ENCODE data around the gene WNK2. TPM values are rescaled to one million over a fixed set of nuclear protein-coding genes. Genes with fewer than 3 reads are reported as not detected.

The WNK2 gene
- total RNA-seq, 1 donor from 2014 or later: 9.7 TPM

- no peak for DNase-seq (ENCODE audit: low read depth)
- H3K27me3 ChIP-seq (ENCODE audit: control insufficient read depth, insufficient read depth, low read length): no peaks in the 10 kb centered on the region
Observed at GRCh38 chr9:93267091-93267541, 83.2 kb downstream of the WNK2 start.

GRCh38 chr9:93267681-93268505 is 84.0 kb downstream of the WNK2 start:
- no peak for TF ChIP-seq CTCF (IDR thresholded peaks at IDR 0.05; ENCODE audit: insufficient read depth, low read length, poor library complexity, severe bottlenecking)
- H3K36me3 ChIP-seq (ENCODE audit: control insufficient read depth, insufficient read depth, low read length): no peaks in the 10 kb centered on the region
- no peaks in the 10 kb centered on the region for H3K27me3 ChIP-seq (ENCODE audit: control insufficient read depth, insufficient read depth, low read length)
- H3K4me3 ChIP-seq (ENCODE audit: low read depth, low read length): no peak overlapping the region
- DNase-seq (ENCODE audit: low read depth): no peak

More at GRCh38 chr9:93267091-93267541, 83.2 kb downstream of the WNK2 start:
- H3K4me3 ChIP-seq (ENCODE audit: low read depth, low read length): no peak overlapping the region
- no peaks in the 10 kb centered on the region for H3K36me3 ChIP-seq (ENCODE audit: control insufficient read depth, insufficient read depth, low read length)
- TF ChIP-seq CTCF (IDR thresholded peaks at IDR 0.05; ENCODE audit: insufficient read depth, low read length, poor library complexity, severe bottlenecking): no peak

- H3K36me3 ChIP-seq (ENCODE audit: control insufficient read depth, insufficient read depth, low read length): no peaks in the 10 kb centered on the region
- H3K4me3 ChIP-seq (ENCODE audit: low read depth, low read length): no peak overlapping the region
- no peak for TF ChIP-seq CTCF (IDR thresholded peaks at IDR 0.05; ENCODE audit: insufficient read depth, low read length, poor library complexity, severe bottlenecking)
- no peak for DNase-seq (ENCODE audit: low read depth)
- no peaks in the 10 kb centered on the region for H3K27me3 ChIP-seq (ENCODE audit: control insufficient read depth, insufficient read depth, low read length)
Observed at GRCh38 chr9:93268551-93269314, 84.8 kb downstream of the WNK2 start.

- no peak for TF ChIP-seq CTCF (IDR thresholded peaks at IDR 0.05; ENCODE audit: insufficient read depth, low read length, poor library complexity, severe bottlenecking)
- Histone ChIP-seq H3K36me3 (ENCODE audit: control insufficient read depth, insufficient read depth, low read length) (no peaks in the 10 kb centered on the region), H3K27me3 (ENCODE audit: control insufficient read depth, insufficient read depth, low read length) (no peaks in the 10 kb centered on the region), H3K4me3 (ENCODE audit: low read depth, low read length) (no peak overlapping the region)
- DNase-seq (ENCODE audit: low read depth): no peak
Observed at GRCh38 chr9:93270976-93271375, 87.0 kb downstream of the WNK2 start.

GRCh38 chr9:93276973-93277372 is 93.0 kb downstream of the WNK2 start:
- no peak for TF ChIP-seq CTCF (IDR thresholded peaks at IDR 0.05; ENCODE audit: insufficient read depth, low read length, poor library complexity, severe bottlenecking)
- no peak for DNase-seq (ENCODE audit: low read depth)
- H3K36me3 ChIP-seq (ENCODE audit: control insufficient read depth, insufficient read depth, low read length): no peaks in the 10 kb centered on the region
- H3K27me3 ChIP-seq (ENCODE audit: control insufficient read depth, insufficient read depth, low read length): no peaks in the 10 kb centered on the region
- H3K4me3 ChIP-seq (ENCODE audit: low read depth, low read length): no peak overlapping the region
